IPS DF 19.7 (cell line): Measurements from ENCODE around the gene MTX2.
"Not testable (repeated sequence)": the region's sequence is repeated elsewhere in the genome, so short reads cannot be mapped to it uniquely, and the experiment has no call there.

Experiments
- DNase-seq: peaks from one replicate; pipeline ENCODE4 v3.0.0-alpha.2; 2013; ENCODE audit warnings: low read depth, low spot score

MTX2 gene

GRCh38 chr2:176373155-176373554 is 103.9 kb downstream of the MTX2 start:
- DNase-seq, result not testable (repeated sequence)

- no peak for DNase-seq
Observed at GRCh38 chr2:176378323-176378722, 109.1 kb downstream of the MTX2 start.

- DNase-seq, result no peak
Observed at GRCh38 chr2:176380341-176380740, 111.1 kb downstream of the MTX2 start.

GRCh38 chr2:176383100-176383499 is 113.9 kb downstream of the MTX2 start:
- DNase-seq, result no peak

GRCh38 chr2:176383836-176384442 is 114.7 kb downstream of the MTX2 start:
- DNase-seq, result no peak

- DNase-seq, result no peak
Observed at GRCh38 chr2:176385219-176385759, 116.0 kb downstream of the MTX2 start.

- no peak for DNase-seq
Observed at GRCh38 chr2:176385838-176386237, 116.6 kb downstream of the MTX2 start.
